Measurements from ENCODE around the gene MSRB3.

MSRB3 gene

DNA sequence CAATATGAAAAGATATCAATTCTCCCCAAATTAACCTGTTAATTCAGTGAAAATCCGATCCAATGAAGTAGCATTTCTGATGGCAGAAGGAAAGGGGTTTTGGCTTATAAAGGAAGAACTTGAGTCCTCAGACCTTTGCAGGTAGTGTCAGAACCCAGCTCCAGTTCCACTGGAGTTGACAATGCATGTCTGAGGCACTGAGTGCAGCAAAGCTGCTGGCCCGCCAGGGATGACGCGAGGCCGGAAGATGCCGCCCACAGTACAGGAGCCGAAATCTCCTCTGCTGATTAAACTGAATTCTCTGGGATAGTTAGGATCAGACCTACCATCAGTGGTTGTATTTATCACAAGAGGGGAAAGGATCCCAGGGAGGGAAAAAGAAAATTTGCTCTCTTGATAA lies 220.7 kb downstream of the MSRB3 start:
- no peak for DNase-seq (ENCODE audit: low spot score)

DNA sequence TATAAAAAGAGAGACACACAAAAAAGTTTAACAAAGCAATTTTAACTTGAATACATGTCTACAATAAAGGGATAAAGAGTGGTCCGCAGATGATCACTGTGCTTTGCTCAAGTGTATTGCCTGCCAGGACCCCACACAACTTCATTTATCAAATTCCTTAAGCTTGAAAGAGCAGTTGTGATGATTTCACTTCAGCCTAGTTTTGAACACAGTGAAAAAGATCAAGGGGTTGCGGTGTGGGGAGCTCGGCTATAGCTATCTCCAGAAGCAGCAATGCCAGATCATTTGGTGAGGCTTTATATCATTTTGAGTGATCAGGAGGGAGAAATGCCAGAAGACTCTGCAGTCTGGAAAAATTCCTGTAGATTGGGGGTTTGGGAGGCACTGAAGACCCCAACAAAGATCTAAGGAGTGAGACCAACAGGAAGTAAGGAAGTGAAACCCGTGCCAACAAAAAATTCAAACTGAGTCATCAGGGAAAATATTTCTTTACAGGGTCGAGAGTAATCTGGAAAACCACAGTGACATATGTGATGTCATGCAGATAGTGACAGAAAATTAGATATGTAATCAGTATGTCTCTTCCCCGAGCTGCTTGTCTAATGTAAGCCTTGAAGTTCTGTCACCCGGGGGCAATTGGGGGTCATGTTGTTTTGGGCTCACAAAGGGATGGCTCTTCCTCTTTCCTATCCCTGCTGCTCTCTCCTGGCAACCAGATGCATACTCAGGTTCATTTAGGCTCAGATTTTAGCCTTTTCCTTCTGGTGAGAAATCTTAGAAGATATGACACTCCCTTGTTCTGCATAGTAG lies 221.8 kb downstream of the MSRB3 start:
- DNase-seq (ENCODE audit: low spot score) = no peak

DNA sequence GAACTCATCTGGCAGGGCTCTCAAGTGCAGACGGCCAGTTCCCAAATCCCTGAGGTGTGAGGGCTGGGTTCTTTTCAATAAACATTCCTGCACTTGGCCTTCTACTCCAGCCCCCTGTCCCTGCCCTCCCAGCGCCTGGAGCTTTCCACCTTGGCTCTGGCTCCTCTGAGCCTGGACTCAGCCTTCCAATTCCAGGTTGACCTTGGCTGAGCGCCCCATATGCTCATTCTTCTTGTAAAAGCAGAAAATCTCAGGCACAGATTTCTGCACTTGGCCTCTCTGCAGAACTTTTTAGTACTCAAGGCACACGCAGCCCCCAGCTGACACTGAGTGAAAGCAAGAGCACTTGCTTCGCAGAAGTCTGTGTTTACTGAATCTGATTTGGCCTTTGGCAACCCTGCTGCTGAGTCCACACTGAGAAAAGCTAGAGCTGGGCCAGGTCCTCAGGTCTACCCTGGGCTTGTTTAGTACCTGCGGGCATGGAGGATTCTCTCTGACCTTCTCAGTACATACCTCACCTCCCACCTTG lies 222.7 kb downstream of the MSRB3 start:
- DNase-seq (ENCODE audit: low spot score) = no peak

DNA sequence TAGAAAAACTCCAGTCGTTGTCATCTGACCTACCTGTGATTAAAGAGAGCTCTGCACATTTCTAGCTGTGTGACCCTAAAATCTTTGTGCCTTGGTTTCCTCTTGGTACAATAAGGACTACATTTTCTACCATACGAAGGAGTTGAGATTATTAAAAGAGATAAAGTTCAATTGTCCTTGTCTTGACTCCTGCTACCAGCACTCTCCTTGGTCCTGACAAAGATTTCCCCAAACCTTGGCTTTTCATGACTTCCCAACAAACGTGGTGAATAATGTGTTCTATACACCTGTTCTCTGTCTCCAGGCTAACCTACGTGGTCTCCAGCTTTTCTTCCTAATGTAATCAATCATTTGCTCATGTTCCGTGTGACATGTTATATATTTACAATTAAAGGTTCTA lies 223.5 kb downstream of the MSRB3 start:
- DNase-seq (ENCODE audit: low spot score) = no peak

DNA sequence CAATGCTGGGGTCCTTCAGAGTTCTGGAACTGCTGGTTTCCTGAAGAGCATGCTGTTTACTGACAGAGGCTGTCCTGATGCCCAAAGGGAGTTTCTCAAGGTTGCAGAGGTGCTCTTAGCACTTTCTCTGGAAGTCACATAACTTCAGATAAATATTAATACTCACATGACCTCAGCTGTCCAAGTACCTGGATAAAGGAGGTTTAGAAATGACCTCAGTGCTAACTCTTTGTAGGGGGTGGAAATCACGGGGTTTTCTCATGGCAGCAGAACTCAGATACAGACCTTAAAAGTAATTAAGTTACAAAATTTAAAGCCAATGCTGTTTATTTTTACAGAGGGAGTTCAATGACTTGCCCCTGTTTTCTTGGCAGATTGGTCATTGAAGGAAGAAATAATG lies 225.9 kb downstream of the MSRB3 start:
- no peak for DNase-seq (ENCODE audit: low spot score)

DNA sequence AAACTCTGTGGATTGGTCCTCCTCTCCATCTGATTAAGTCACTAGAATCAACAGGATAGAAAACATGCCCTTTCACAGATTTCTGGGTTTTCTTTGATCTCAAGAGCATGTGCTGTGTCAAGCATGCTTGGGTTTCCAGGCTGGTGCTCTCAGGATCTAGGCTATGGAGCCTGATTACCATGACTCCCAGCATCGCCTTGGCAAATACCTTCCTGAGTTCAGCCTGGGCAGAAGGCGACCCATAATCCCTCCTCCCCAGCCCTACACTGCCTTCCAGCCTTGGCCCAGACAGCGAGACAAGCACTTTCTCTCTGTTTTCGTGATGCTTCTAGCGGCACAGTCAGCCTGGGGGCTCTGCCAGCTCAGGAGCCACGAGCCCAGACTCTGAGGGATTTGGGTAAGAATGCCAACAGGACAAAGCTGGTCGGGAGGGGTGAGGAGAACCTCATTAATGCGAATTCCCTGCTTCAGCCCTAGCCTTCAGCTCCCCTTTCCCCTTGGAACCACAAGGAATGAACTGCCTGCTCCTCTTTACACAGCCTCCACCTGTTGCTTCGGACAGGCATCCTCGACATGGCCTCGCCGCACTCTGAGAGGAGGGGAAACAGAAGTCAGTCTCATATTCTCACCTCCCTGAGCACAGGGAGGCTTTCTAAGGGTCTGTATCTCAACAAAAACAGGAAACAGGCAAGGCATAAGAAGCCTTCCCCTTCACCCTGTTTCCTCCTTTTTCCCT lies 227.1 kb downstream of the MSRB3 start:
- DNase-seq (ENCODE audit: low spot score) = no peak

DNA sequence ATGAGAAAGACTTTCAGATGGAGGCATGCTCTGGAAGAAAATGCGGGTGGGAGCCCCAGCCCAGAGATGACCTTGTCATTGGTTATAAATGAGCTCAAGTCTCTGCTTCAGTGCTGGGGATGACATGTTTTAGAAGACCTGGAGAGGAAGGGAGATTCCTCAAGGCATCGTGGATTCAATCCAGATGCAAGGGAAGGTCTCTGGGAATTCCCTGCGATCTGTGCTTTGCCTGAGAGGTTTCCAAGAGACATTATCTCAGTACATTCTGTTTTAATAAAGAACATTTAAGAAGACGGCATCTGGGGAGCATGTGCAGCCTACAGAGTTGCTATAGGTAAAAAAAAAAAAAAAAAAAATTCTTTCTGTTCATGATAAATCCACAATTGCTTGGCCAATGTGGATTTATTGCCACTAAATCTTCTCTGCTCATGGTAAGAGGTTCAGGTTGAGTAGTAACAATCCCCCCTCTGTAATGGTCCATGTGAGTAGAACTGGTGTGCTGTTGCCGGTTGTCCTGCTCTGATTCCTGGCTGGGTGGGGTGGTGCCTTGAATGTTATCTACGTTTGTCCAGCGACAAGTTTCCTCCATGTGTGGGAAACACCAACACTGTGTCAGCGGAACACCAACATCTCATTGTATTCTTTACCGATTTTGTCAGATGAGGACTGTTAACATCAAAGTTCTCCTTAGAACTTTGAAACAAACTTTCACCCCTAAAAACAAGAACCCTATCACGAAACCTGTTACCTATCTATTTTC lies 230.0 kb downstream of the MSRB3 start:
- no peak for DNase-seq (ENCODE audit: low spot score)

DNA sequence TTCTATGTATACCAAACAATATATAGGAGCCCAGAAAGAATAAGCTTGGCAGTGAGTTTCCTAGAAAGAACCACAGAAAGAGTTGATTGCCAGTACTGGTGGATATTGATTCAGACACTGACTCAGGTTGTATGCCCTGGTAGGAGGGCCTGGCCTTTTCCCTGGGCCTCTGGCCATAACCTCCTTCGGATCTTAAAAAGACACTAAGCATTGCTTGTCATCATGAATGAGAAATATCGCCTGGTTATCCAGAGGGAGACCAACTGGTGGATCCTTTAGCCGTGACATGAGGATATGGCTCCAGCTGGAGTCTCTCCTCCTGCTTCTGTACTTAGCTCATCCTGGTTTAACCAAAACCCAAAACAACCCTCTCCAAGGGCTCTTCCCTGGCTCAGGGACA lies 231.5 kb downstream of the MSRB3 start:
- no peak for DNase-seq (ENCODE audit: low spot score)

DNA sequence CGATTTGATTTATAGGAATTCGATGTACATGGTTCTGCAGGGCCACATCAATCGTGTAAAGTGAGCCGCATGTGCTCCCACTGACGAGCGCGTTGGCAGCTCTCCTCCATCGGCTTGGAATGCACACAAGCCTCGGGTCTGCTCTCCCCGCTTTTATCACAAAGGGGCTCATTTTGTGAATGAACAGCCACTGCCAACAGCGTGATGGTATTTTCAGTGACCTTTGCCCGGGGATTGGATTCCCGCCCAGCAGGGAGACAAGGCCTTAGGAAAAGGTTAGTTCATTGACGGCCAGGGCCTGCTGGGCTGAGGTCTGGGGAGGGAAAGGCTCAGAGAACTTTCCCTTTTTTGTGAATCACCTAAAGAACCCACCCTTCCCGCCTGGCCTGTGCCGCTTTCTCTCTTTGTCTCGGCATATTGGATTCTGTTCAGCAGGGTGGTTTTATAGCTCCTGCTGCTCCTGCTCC lies 232.1 kb downstream of the MSRB3 start:
- peak; percentile 65 for DNase-seq (ENCODE audit: low spot score)

DNA sequence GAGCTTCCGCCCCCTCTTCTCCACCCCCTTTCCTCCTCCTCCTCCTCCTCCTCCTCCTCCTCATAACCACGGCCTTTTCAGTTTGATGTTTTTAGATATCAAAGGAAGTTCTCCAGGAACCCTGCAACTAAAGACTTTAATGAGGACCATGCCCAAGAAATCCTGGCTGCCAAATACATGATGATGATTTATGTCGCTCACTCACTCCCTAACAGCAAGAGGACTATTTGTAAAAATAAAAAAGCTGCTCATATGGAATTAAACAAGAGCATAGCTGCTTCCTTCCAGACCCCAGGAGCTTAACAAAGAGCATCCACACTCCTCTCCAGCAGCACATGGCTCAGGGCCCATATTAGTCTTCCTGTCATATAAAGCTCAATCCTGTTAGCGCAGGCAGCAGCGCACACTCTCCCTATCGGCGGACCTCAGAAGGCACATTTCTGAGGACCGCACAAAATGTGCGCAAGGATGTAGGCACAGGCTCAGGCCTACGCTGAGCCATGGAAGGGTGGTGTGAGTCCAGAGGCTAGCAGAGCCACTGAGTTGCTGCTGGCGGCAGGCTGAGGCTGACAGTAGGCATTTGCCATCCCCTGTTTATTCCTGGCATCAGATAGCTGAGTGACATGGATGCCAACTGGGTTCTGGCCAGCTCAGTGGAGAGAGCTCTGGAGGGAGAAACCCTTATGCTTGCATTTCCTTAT lies 232.8 kb downstream of the MSRB3 start:
- no peak for DNase-seq (ENCODE audit: low spot score)

DNA sequence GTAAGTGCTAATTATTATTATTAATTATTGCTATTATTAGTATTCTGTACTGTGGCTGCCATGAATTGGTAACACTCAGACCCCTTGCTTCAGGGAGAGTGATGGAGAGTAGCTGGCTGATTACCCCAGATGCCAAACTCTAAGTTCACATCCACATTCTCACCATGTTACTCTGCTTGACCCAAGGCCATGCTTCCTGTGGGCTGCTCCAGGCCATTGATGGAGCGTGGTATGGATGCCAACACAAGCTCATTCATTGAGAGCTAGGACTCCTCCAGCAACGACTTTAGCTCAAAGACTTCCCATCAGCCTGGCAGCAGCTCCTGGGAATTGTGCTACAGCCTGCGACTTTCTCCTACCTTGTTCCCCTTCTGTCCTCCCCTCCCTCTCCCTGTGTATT lies 233.4 kb downstream of the MSRB3 start:
- no peak for DNase-seq (ENCODE audit: low spot score)

Measured in COLO829 (cell line).